ENCODE data around the gene PCDH9.
A peak's percentile ranks its signal among the peaks of the same experiment; 100 is the strongest.

PCDH9 gene

GRCh38 chr13:67168384-67168783 is 61.8 kb downstream of the PCDH9 start:
- no peak for DNase-seq

- DNase-seq, result no peak
These were observed 62.7 kb downstream of the PCDH9 start for GRCh38 chr13:67167420-67167819.

- DNase-seq, result no peak
These were observed 69.0 kb downstream of the PCDH9 start for GRCh38 chr13:67161176-67161575.

- DNase-seq, result no peak
These were observed 71.2 kb downstream of the PCDH9 start for GRCh38 chr13:67158903-67159302.

- DNase-seq, result no peak
These were observed 73.4 kb downstream of the PCDH9 start for GRCh38 chr13:67156723-67157060.

GRCh38 chr13:67155898-67156722 is 74.0 kb downstream of the PCDH9 start:
- DNase-seq, result no peak

- no peak for DNase-seq
These were observed 78.1 kb downstream of the PCDH9 start for GRCh38 chr13:67152085-67152484.

GRCh38 chr13:67151652-67152051 is 78.5 kb downstream of the PCDH9 start:
- no peak for DNase-seq

GRCh38 chr13:67150608-67151007 is 79.5 kb downstream of the PCDH9 start:
- no peak for DNase-seq

GRCh38 chr13:67148161-67148571 is 82.0 kb downstream of the PCDH9 start:
- DNase-seq, result no peak

- DNase-seq, result no peak
These were observed 82.6 kb downstream of the PCDH9 start for GRCh38 chr13:67147342-67148133.

GRCh38 chr13:67146523-67147130 is 83.5 kb downstream of the PCDH9 start:
- DNase-seq, result no peak

- DNase-seq, result no peak
These were observed 84.2 kb downstream of the PCDH9 start for GRCh38 chr13:67145950-67146349.

- DNase-seq, result no peak
These were observed 86.5 kb downstream of the PCDH9 start for GRCh38 chr13:67143544-67144115.

GRCh38 chr13:67140006-67140405 is 90.1 kb downstream of the PCDH9 start:
- DNase-seq, result no peak

- no peak for DNase-seq
These were observed 90.6 kb downstream of the PCDH9 start for GRCh38 chr13:67139551-67139950.

- no peak for DNase-seq
These were observed 91.2 kb downstream of the PCDH9 start for GRCh38 chr13:67138970-67139369.

- no peak for DNase-seq
These were observed 92.9 kb downstream of the PCDH9 start for GRCh38 chr13:67137044-67137735.

GRCh38 chr13:67136157-67136556 is 94.0 kb downstream of the PCDH9 start:
- DNase-seq, result no peak

GRCh38 chr13:67135356-67135755 is 94.8 kb downstream of the PCDH9 start:
- DNase-seq, result no peak

- DNase-seq, result peak; percentile 10
These were observed 95.6 kb downstream of the PCDH9 start for GRCh38 chr13:67134417-67135129.

GRCh38 chr13:67133476-67133875 is 96.7 kb downstream of the PCDH9 start:
- DNase-seq, result no peak

Measured in right kidney (tissue), 1 donor.